ENCODE measurements around the gene TMEM235.
A peak's percentile ranks its signal among the peaks of the same experiment; 100 is the strongest.

The TMEM235 gene

DNA sequence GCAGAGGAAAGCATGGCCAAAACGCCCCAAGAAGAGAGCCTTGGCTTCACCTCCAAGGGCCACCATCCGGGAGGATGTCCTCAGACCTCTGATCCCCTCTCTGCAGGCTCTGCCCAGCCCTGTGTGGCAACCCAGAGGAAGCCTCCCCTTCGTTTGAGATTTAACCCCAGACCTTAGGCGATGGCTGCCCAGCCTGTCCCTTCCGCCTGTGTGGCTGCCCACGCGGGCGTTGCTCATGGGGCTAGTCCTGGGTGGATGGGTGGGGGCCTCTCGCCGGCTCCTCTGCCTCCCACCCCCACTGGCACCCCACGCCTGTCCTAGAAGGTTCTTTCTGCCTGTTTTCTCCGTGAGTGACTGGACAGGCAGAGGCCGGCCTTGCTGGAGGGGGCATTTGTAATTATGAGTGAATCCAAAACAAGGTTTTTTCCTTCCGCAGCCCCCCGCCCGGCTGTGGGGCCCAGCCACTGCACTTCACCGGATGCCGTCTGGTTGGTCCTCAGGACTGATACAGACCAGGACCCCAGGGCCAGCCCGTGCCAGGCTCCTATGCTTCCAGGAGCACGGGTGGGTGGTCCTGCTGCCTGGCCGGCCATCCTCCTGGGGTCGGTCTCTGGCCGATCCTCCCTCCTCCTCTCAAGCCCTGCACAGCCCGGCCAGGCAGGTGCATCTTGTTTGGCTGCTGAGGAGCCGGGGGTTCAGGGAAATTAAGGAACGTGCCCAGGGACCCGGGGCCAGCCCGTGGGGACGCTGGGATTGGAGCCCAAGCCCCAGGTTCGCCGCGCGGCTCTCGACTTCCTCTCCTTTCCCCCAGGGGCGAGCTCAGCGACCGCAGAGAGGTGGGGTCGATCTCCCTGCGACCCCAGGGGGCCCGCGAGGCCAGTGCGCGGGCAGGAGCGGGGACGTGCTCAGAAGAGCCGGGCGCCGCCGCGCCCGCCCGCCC lies at the start of gene TMEM235:
Gene TMEM235 (plus strand): TSS at position 636 of the 940 bp plus-strand sequence. CDS start 393 bp downstream, outside the sequence.
- no peak for DNase-seq

DNA sequence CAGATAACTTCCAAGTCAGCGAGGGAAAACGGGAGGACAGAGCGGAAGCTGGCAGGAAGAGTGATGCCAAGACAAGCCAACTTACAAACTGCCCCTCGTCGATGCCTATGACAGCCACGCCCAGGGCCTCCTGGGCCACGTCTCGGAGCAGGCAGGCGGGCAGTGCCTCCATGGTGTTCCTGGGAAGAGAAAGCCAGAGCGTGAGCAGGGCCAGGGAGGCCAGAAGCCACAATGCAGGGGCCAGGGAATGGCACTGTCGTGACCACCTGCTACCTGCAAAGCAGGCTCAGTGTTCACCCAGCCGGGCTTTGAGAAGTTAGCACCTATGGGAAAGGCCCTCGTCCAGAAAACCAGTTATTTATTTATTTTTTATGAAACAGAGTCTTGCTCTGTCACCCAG lies 48.9 kb upstream of the TMEM235 start:
- DNase-seq = no peak

DNA sequence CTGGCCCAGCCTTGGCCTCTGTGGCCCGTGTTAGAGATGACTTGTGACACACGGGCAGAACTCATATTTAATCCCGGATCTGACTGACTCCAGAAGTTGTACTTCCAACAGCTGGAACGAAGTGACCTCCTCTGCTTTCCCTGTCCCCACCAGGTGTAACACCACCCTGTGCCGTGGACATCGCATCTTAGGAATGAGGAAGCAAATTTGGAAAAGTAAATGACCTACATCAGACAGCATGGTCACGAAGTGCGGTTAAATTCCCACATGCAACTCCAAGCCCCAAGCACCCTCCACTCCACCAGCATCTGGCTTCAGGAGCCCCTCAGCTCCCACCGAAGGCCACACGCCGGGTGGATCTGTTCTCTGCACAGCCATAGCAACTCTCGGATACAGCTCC lies 47.5 kb upstream of the TMEM235 start:
- DNase-seq = no peak

DNA sequence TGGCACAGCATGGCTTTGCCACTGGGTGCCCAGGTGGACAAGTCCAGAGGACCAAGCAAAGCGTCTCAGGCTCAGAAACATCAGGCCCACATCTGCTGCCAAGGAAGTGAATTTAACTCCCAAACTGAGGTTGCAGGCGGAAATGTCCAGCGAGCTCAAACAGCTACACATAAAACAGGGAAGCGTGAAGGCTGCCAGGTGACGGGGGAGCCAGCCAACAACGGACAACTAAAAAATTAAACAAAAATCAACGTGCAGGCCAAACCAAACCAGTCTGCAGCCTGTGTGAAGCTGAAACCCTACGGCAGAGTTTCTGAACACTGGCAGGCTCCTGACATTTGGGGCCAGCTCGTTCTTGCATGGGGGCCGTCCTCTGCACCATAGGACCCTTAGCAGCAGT lies 47.1 kb upstream of the TMEM235 start:
- DNase-seq = no peak

DNA sequence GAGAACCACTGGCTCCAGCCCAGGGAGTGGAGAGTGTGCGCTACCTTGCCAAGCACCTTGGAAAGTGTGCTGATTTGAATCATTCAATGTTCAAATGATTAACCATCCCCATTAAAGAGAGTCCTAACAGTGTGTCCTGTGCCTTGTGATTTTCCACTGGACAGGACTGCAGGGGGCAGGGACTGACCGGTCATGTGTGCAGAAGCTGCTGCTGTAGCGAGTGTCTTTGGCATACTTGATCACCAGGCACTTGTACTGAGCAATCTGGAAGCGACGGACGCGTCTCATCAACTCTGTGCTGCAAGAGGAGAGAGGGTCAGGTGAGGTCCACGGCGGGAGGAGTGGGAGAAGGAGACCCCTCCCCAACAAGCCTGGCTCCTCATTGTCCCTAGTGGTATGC lies 46.6 kb upstream of the TMEM235 start:
- DNase-seq = no peak

DNA sequence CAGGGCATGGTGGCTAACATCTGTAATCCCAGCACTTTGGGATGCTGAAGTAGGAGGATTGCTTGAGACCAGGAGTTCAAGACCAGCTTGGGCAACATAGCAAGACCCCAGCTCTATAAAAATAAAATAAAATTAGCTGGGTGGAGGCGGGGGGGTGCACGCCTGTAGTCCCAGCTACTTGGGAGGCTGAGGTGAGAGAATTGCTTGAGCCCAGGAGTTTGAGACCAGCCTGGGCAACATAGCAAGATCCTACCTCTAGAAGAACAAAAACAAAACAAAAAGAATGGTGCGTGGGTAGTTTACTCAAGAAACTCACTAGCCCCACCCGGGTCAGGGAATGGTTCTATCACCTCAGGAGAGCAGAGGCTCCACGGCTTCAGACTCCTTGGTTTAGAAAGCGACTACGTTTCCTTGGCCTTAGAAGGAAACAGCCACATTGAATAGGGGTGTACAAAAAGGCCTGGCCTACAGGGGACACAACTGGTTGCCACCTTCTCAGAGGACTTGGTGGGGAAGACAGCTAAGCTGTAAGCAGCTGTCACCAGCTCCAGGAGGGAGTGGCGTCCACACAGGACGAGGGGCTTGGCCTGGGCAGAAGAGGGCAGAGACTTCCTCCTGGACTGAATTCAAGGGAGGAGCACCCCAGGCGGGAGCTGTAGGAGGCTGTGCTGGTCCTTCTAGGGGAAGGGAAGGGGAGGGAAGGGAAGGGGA lies 45.3 kb upstream of the TMEM235 start:
- peak; percentile 30 for DNase-seq

DNA sequence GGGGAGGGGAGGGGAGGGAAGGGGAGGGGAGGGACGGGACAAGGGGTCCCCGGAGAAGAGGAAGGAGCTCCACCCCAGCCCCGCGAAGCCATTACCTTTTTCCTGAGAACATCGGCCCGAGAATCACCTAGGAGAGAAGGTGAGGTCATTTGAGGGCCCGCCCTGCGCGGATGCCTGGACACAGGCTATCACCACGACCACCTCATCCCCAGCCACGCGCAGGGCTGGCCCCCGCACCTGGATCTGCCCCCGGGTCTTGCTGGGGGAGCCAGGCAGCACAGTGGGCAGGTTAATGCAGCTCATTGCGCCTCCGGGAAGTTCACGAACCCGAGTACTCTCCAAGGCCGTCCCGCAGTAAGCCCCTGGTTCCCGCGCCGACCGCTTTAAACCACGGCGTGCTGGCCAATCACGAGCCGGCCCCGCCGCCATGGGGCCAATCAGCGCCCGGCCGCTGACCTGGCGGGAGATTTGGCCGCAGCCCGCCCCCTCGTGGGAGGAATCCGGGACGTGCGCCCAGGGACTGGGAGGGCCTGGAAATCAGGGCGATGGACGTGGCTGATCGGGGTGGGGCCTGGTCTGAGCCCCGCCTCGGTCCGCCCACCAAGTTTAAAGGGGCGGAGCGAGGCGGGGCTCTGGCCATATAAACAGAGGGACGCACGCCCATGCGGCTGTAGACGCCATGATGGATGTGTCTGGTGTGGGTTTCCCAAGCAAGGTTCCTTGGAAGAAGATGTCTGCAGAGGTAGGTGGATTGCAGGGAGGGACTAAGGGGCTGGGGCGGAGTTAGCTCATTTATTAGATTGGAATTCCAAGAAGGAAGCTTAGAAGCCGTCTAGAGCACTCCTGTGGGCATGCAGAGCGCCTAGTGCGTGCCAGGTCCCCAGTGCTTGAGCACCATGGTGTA lies 44.5 kb upstream of the TMEM235 start, which contains the start of the genes AFMID and TK1:
Gene AFMID (plus strand): TSS at position 671 of the 904 bp plus-strand sequence. CDS start 9 bp downstream, at position 680.
Gene TK1 (minus strand): TSS at position 361 of the 904 bp plus-strand sequence. CDS start 58 bp downstream, at position 303.
- DNase-seq = peak; percentile 88

DNA sequence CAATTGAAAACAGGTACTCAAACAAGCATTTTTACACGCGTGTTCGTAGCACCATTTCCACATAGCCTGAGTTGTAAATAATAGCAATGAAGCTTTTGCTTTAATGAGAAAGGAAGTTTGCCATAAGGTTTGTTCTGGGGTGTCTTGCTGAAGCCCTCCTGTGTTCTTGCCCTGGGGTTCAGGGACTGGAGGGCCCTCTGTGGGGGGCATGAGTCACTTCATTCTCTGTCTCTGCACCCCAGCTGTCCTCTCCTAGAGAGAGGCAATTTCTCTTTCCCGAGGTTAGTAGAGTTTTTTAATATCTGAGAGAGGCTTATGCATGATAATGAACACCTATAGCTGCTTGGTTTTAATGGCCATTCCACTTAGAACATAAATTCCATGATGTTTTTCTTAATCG lies 34.7 kb upstream of the TMEM235 start:
- DNase-seq = no peak

DNA sequence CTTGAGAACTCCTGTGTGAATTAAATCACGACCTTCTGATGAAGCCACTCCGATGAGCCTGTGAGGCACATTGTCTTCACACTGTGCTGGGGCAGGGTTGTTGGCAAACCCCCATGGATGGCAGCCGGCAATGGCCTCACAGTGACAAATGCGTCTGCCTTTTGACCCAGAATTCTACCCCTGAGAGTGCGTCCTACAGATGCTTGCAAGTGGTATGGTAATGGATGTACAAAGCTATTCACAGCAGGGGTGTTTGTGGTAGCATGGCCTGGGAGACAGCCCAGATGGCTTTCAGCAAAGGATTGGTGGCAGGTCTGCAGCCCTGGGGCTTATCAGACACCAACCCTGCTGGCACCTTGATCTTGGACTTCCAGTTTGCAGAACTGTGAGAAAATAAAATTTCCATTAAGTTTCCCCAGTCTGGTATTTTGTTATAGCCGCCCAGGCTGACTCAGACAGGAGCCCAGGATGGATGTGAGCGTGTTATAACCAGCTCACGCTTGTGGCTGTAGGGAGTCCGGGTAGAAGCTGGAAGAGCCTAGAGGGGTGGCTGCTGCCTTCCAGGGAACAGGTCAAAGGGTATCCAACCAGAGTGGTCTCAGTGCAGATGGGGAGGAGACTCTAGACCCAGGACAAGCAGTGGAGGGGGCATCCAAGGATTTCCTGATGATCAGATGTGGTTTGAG lies 34.1 kb upstream of the TMEM235 start:
- no peak for DNase-seq

DNA sequence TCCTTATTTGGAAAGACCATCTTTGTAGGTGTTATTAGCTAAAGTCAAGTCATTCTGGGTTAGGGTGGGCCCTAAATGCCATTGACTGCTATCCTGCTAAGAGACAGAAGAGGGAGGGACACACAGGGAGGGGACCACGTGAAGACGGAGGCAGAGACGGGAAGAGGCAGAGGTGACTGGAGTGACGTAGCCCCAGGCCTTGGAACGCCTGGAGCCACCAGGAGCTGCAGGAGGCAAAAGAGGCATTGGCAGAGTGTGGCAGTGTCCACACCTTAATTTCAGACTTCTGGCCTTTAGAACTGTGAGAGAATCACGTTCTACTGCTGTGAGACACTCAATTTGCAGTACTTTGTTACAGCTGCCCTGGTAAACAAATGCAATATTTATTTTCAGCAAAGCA lies 31.0 kb upstream of the TMEM235 start:
- DNase-seq = no peak

DNA sequence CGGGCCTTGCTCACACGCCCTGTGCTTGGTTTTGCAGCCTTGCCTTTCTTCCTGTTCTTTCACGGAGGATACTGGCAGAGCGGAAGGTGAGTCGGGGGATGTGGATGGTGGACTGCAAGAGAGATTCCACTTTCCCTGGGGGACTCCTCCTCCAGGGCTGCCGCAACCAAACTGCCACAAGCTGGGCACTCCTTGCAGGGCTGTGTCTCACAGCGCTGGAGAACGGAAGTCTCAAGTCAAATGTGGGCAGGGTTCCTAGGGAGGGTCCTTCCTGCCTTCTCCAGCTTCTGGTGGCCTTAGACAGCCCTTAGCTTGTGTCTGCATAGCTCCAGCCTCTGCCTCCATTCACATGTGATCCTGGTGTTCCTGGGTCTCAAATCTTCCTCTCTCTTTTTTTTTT lies 28.8 kb upstream of the TMEM235 start:
- DNase-seq = no peak

DNA sequence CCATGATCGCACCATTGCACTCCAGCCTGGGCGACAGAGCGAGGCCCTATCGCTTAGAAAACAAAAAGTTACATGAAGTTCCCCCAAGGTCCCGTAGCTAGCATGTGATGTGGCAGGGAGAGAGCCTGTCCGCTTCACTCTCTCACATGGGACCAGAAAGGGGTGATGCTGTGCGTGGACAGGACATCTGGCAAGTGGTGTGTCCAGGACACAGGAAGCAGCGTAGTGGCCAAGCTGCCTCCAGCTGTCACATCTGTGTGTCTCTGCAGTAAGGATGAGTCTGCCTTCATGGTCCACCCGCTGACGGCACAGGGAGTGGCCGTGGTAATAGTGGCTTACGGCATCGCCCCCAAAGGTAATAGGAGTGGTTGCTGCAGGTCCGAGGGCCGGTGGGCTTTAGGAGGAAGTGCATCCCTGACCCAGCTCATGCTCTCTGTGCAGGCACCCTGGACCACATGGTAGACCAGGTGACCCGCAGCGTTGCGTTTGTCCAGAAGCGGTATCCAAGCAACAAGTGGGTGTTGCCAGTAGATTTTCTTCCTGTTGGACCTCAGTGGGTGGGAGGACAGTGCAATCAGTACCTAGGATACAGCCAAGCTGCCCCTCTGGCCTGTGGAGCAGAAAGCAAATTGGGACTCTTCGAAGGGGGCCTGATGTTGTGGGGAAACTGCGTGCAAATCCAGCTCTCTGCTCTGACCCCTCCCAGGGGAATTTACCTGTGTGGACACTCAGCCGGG lies 26.9 kb upstream of the TMEM235 start:
- DNase-seq = no peak

DNA sequence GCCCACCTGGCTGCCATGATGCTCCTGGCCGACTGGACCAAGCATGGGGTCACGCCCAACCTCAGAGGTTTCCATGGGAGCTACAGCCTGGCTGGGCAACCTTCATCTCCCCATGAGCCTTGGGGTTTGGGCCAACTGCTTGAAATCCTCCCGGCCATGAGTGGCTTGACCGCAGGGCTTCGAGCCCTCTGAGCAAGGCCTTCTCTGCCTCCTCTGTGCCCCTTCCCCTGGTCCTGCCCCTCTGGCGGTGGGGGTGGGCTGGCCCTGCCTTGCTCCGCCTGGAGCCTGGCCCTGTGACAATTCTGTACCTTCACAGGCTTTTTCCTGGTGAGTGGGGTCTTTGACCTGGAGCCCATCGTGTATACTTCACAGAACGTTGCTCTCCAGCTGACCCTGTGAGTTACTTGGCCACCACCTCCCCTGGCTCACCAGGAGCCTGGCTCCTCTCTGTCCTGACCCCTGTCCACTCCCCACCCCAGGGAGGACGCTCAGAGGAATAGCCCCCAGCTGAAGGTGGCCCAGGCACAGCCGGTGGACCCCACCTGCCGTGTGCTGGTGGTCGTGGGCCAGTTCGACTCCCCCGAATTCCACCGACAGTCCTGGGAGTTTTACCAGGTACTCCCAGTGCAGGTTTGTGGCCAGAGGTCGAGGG lies 26.2 kb upstream of the TMEM235 start:
- no peak for DNase-seq

DNA sequence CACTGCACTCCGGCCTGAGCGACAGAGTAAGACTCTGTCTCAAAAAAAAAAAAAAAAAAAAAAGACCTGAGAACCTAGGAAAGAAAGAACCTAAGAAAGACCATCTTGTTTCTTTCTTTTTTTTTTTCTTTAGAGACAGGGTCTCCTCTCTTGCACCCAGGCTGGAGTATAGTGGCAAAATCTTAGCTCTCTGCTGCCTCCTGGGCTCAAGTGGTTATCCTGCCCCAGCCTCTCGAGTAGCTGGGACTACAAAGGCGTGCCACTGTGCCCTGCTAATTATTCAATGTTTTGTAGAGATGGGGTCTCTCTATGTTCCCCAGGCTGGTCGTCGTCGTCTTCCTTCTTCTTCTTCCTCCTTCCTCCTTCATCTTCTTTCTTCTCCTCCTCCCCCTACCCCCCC lies 25.1 kb upstream of the TMEM235 start:
- no peak for DNase-seq

DNA sequence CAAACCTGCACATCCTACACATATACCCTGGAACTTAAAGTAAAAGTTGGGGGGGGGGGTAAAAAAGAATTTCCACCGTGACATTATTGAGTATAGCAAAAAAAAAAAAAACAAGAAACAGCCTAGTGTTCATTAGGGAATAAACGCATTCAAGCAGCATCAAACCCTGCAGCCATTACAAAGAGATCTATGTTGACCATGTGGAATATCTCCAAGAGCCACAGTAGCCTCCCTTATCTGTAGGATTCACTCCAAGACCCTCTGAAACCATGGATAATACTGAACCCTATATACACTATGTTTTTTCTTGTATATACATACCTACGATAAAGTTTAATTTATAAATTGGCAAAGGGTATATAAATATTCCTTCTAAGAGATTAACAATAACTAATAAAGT lies 22.9 kb upstream of the TMEM235 start:
- DNase-seq = no peak

DNA sequence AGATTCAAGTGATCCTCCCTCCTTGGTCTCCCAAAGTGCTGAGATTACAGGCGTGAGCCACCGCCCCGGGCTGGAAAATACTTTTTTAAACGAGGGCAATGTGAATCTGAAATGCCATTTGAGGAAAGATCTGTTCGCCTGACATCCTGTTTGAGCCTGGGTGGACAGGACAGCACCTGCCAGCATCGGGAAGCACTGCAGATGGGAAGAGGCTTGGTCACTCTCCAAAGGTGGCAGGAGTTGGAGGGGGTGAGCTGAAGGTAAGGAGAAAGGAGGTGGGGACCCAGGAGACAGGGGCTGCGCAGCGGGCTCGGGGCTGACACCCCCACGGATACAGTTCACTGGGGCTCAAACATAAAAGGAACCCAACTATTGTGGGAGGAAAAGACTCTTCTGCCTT lies 21.3 kb upstream of the TMEM235 start:
- DNase-seq = no peak

DNA sequence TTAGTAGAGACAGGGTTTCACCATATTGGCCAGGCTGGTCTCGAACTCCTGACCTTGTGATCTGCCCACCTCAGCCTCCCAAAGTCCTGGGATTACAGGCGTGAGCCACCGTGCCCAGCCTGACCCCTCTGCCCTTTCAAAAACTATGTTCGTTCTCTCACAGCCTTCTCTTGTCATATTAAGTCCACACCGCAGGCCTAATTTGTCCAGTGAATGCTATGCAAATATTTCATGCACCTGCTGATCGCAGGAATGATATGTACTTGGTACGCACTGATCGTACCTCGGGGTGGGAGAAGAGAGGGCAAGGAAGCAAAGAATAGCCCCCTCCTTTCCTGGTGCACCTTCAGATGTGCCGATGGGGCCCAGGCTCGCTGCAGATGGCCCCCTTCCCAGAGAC lies 20.4 kb upstream of the TMEM235 start:
- no peak for DNase-seq

DNA sequence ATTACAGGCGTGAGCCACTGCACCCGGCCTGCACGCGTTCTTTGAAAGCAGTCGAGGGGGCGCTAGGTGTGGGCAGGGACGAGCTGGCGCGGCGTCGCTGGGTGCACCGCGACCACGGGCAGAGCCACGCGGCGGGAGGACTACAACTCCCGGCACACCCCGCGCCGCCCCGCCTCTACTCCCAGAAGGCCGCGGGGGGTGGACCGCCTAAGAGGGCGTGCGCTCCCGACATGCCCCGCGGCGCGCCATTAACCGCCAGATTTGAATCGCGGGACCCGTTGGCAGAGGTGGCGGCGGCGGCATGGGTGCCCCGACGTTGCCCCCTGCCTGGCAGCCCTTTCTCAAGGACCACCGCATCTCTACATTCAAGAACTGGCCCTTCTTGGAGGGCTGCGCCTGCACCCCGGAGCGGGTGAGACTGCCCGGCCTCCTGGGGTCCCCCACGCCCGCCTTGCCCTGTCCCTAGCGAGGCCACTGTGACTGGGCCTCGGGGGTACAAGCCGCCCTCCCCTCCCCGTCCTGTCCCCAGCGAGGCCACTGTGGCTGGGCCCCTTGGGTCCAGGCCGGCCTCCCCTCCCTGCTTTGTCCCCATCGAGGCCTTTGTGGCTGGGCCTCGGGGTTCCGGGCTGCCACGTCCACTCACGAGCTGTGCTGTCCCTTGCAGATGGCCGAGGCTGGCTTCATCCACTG lies 17.3 kb upstream of the TMEM235 start, which contains the start of gene BIRC5:
Gene BIRC5 (plus strand): TSS at position 238 of the 690 bp plus-strand sequence. CDS start 64 bp downstream, at position 302.
- DNase-seq = peak; percentile 66

DNA sequence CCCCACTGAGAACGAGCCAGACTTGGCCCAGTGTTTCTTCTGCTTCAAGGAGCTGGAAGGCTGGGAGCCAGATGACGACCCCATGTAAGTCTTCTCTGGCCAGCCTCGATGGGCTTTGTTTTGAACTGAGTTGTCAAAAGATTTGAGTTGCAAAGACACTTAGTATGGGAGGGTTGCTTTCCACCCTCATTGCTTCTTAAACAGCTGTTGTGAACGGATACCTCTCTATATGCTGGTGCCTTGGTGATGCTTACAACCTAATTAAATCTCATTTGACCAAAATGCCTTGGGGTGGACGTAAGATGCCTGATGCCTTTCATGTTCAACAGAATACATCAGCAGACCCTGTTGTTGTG lies 16.7 kb upstream of the TMEM235 start:
- DNase-seq = no peak

All from GF-D8 (cell line).